Neuron (in vitro differentiated cells): ENCODE data around the gene FBXO11.

Source experiments
- H2AFZ ChIP-seq: one replicate; pipeline ENCODE4 v1.6.1; 2013; ENCODE audit warnings: low read depth, mild to moderate bottlenecking, inconsistent platforms, low read length, moderate library complexity
- H3K27me3 ChIP-seq: one replicate; pipeline ENCODE4 v1.6.1; 2013; ENCODE audit warnings: low read length; ENCODE audit not compliant: insufficient read depth
- H3K36me3 ChIP-seq: one replicate; pipeline ENCODE4 v1.6.1; 2013; ENCODE audit warnings: low read length; ENCODE audit not compliant: insufficient read depth
- H3K4me1 ChIP-seq: one replicate; pipeline ENCODE4 v1.6.1; 2013; ENCODE audit warnings: low read length; ENCODE audit not compliant: insufficient read depth
- H3K4me3 ChIP-seq: 2 replicates; pipeline ENCODE4 v1.5.1; 2013; ENCODE audit warnings: mild to moderate bottlenecking, low read length, moderate library complexity
- H3K9me3 ChIP-seq: one replicate; pipeline ENCODE4 v1.6.1; 2013; ENCODE audit warnings: low read length

FBXO11 gene

GRCh38 chr2:47891369-47892337 lies 14.6 kb downstream of the FBXO11 start:
- Histone ChIP-seq H3K9me3 (peaks cover 4% of the 10 kb centered on the region), H3K36me3 (peaks cover 13% of the 10 kb centered on the region), H3K4me1 (no peaks in the 10 kb centered on the region), H3K27me3 (no peaks in the 10 kb centered on the region), H2AFZ (no peak overlapping the region), H3K4me3 (no peak overlapping the region)

DNA sequence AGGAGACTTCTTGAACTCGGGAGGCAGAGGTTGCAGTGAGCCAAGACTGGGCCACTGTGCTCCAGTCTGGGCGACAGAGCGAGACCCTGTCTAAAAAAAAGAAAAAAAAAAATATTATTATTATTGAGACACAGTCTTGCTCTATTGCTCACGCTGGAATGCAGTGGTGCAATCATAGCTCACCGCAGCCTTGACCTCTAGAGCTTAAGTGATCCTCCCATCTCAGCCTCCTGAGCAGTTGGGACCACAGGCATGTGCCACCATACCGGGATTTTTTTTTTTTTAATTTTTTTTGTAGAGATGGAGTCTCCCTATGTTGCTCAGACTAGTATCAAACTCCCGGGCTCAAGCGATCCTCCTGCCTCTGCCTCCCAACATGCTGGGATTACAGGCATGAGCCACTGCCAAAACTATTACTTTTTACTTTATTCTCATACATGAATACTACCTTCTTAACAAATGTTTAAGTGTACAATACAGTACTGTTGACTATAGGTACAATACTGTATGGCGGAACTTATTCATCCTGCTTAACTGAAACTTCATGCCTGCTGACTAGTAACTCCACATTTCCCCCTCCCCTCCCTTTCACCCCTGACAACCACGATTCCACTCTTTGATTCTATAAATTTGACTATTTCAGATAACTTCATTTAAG lies 15.5 kb downstream of the FBXO11 start:
- H3K36me3 ChIP-seq, result peaks cover 13% of the 10 kb centered on the region
- no peaks in the 10 kb centered on the region for H3K27me3 ChIP-seq
- H3K9me3 ChIP-seq, result peaks cover 4% of the 10 kb centered on the region
- H3K4me3 ChIP-seq, result no peak overlapping the region
- H2AFZ ChIP-seq, result no peak overlapping the region
- H3K4me1 ChIP-seq, result no peaks in the 10 kb centered on the region

DNA sequence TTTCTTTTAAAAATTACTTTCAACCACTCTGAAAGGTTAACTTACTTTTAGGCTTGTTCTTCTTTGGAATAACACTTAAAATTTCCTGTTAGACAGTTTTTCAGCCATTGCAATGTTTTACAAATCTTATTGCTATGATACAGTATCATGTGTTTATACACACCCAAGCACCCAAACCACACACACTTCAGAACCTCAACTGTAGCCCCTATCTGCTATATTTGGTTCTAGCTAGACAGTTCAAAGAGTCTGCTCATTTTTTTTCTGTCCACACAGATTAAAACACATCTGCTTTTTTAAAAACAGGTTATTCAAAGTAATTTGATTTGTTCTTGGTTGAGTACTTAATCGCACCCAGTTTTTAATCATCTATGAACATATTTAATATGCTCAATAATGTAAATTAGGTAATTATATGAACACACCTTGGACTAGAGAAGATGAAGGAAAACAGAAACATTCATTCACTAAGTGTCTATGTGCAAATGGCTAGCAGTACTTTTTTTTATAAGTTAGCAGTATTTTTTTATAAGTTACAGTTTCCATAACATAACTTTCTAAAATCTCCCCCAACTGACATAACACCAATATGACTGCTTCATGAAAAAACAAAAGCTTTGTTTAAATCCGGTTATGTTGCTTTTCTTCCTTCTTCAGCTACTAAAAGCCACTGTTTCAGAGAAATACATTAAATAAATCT lies 17.6 kb downstream of the FBXO11 start:
- Histone ChIP-seq H3K36me3 (peaks cover 16% of the 10 kb centered on the region), H3K9me3 (peaks cover 7% of the 10 kb centered on the region), H3K4me3 (no peak overlapping the region), H3K27me3 (no peaks in the 10 kb centered on the region), H2AFZ (no peak overlapping the region), H3K4me1 (no peaks in the 10 kb centered on the region)

DNA sequence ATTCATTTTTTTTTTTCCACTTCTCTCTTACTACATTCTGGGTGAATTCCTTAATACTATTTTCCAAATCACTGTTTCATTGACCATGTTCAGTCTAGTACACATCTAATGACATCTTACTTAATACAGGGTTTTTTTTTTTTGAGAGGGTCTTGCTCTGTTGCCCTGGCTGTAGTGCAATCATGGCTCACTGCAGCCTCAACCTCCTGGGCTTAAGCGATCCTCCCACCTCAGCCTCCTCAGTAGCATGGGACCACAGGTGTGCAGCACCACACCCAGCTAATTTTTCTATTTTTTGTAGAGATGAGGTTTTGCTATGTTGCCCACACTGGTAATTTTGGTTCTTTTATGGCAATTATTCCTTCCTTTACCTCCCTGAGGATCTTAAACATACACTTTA lies 29.4 kb downstream of the FBXO11 start:
- Histone ChIP-seq H3K36me3 (peaks cover 12% of the 10 kb centered on the region), H3K27me3 (no peaks in the 10 kb centered on the region), H3K4me1 (no peaks in the 10 kb centered on the region), H2AFZ (no peak overlapping the region), H3K9me3 (no peaks in the 10 kb centered on the region), H3K4me3 (no peak overlapping the region)

DNA sequence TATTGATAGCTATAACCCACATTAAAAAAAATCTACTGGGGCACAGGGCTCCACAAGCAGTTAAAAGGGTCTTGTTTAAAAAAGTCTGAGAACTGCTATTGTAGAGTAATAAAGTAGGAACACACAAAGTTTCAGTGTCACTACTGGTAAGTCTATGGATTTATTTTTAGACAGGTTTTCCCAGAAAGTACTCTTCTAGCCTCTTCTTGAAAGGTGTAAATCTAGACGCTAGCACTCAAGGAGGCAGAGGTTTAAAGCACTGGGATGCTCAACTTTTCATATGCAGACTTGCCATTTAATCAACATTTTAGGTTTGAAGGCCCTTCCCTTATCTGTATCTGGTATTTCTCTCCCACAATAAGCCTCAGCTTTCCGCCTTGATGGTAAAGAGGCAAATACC lies 33.4 kb downstream of the FBXO11 start:
- H2AFZ ChIP-seq, result no peak overlapping the region
- peaks cover 15% of the 10 kb centered on the region for H3K4me1 ChIP-seq
- peaks cover 19% of the 10 kb centered on the region for H3K36me3 ChIP-seq
- H3K9me3 ChIP-seq, result no peaks in the 10 kb centered on the region
- no peak overlapping the region for H3K4me3 ChIP-seq
- no peaks in the 10 kb centered on the region for H3K27me3 ChIP-seq

DNA sequence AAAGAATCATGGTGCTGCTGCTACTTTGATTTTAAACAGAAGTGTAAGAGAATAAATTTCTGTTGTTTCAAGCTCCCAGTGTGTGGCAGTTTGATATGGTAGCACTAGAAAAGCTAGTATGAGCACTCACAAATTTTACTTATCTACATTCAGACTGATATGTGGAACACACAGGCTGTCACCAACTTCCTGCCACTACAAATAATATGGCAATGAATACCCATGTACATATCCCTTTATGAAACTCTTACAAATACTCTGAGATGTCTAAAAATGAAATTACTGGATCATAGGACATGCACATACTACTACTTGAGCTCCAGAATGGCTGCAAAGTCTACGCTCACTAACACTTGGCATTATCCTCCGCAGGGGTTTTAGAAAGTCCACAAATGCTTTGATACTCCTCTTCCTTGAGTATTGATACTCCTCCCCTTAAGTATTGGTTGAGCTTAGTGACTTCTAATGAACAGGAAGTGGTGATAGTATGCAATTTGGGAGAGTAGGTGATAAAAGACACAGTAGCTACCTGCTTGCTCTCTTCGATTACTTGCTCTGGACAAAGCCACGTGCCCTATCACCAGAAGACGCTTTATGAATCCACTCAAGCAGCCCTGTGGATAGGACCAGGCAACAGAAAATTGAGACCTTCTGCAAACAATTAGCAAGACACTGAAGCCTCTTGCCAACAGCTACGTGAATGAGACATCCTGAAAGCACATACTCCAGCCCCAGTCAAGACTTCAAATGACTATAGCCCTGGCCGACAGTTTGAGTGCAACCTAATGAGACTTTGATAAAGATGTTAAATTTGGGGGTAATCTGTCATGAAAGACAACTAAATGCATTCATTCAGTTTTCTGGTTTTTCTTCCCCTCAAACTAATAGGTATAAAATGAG lies 35.4 kb downstream of the FBXO11 start:
- Histone ChIP-seq H3K9me3 (no peaks in the 10 kb centered on the region), H2AFZ (no peak overlapping the region), H3K4me3 (no peak overlapping the region), H3K36me3 (peaks cover 19% of the 10 kb centered on the region), H3K4me1 (peaks cover 17% of the 10 kb centered on the region), H3K27me3 (no peaks in the 10 kb centered on the region)

- H3K9me3 ChIP-seq, result no peaks in the 10 kb centered on the region
- H2AFZ ChIP-seq, result no peak overlapping the region
- no peak overlapping the region for H3K4me3 ChIP-seq
- H3K27me3 ChIP-seq, result no peaks in the 10 kb centered on the region
- peaks cover 24% of the 10 kb centered on the region for H3K36me3 ChIP-seq
- peaks cover 17% of the 10 kb centered on the region for H3K4me1 ChIP-seq
Measured at GRCh38 chr2:47869859-47870595, 36.3 kb downstream of the FBXO11 start.

- no peaks in the 10 kb centered on the region for H3K9me3 ChIP-seq
- H3K4me1 ChIP-seq, result peaks cover 17% of the 10 kb centered on the region
- H3K27me3 ChIP-seq, result no peaks in the 10 kb centered on the region
- H3K36me3 ChIP-seq, result peaks cover 21% of the 10 kb centered on the region
- no peak overlapping the region for H3K4me3 ChIP-seq
- no peak overlapping the region for H2AFZ ChIP-seq
Measured at GRCh38 chr2:47868611-47869352, 37.5 kb downstream of the FBXO11 start.

GRCh38 chr2:47867205-47867604 lies 39.1 kb downstream of the FBXO11 start:
- no peak overlapping the region for H2AFZ ChIP-seq
- peaks cover 15% of the 10 kb centered on the region for H3K36me3 ChIP-seq
- H3K27me3 ChIP-seq, result no peaks in the 10 kb centered on the region
- no peaks in the 10 kb centered on the region for H3K9me3 ChIP-seq
- H3K4me3 ChIP-seq, result no peak overlapping the region
- H3K4me1 ChIP-seq, result peaks cover 17% of the 10 kb centered on the region

DNA sequence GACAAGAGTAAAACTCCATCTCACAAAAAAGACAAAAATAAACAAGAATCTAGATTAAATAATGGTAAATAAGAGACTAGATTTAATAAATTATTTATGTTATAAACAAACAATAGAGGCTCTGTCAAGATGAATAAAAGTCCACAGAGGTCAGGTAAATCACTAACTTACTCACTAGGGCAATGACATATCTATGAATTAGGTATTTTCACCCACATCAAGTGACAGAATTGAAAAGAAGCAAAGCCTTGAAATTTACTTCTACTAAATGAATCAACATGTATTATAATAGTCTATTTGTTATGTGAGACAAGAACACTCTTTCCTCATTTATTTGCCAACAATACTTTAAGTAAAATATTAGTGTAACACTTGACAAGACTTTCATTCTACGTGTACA lies 41.7 kb downstream of the FBXO11 start:
- Histone ChIP-seq H3K27me3 (no peaks in the 10 kb centered on the region), H3K9me3 (no peaks in the 10 kb centered on the region)

GRCh38 chr2:47862949-47863348 lies 43.3 kb downstream of the FBXO11 start:
- no peaks in the 10 kb centered on the region for H3K9me3 ChIP-seq
- peaks cover 11% of the 10 kb centered on the region for H3K36me3 ChIP-seq
- H3K4me1 ChIP-seq, result peaks cover 3% of the 10 kb centered on the region
- no peaks in the 10 kb centered on the region for H3K27me3 ChIP-seq
- no peak overlapping the region for H2AFZ ChIP-seq
- no peak overlapping the region for H3K4me3 ChIP-seq

More for the DNA sequence above, 41.7 kb downstream of the FBXO11 start:
- Histone ChIP-seq H2AFZ (no peak overlapping the region), H3K4me3 (no peak overlapping the region), H3K36me3 (peaks cover 9% of the 10 kb centered on the region), H3K4me1 (peaks cover 3% of the 10 kb centered on the region)
